Body of pancreas (tissue), 2 donors: ENCODE results near the gene DCP2. TPM values are rescaled to one million over a fixed set of nuclear protein-coding genes. Genes with fewer than 3 reads are reported as not detected.

Experiments used
- total RNA-seq, 2 donors: library from RNA; depleted of rRNA; stranded (reverse); fragments of >200 nt; gene quantifications; one replicate each; pipeline ENCODE4 v1.1.0, GENCODE V29; 2016

The DCP2 gene
- total RNA-seq, 2 donors from 2014 or later: 11.2 to 12.5 TPM

Other genes with a start within 250 kb of the DCP2 start
- gene APC, start 238.9 kb upstream of the DCP2 start, total RNA-seq: 10 to 100 TPM; 27.5 to 75.8 TPM
- gene SRP19, start 115.5 kb upstream of the DCP2 start, total RNA-seq: 10 to 100 TPM; 23.7 to 42.3 TPM
- gene REEP5, start 54.6 kb upstream of the DCP2 start, total RNA-seq: 10 to 100 TPM; 52.1 to 53.4 TPM